BJ (cell line): Measurements from ENCODE around the gene ALDH3B2. TPM values are rescaled to one million over a fixed set of nuclear protein-coding genes. Genes with fewer than 3 reads are reported as not detected.

ENCODE experiments used
- CTCF ChIA-PET: fragments of 350-600 bp; formaldehyde crosslinking; extraction: SDS; loops from one replicate; lab custom pipeline; 2021; ENCODE audit warnings: antibody characterized with exemption, inconsistent platforms; lab: Yijun Ruan, JAX
- POLR2A ChIA-PET: fragments of 300-600 bp; sonication (Branson Sonifier 250); formaldehyde crosslinking; extraction: SDS; loops from one replicate; lab custom pipeline; 2021; ENCODE audit warnings: antibody characterized with exemption; lab: Charles Lee
- DNase-seq: peaks from one replicate; pipeline ENCODE4 v3.0.0-alpha.2; 2011; ENCODE audit warnings: low read depth
- H3K27me3 ChIP-seq: 2 replicates; pipeline ENCODE4 v1.6.0; 2011; ENCODE audit warnings: low read length; ENCODE audit not compliant: control insufficient read depth, insufficient read depth
- H3K36me3 ChIP-seq: 2 replicates; pipeline ENCODE4 v1.5.1; 2011; ENCODE audit warnings: low read length; ENCODE audit not compliant: control insufficient read depth, insufficient read depth
- H3K4me3 ChIP-seq: 2 replicates; pipeline ENCODE4 v1.5.1; 2011; ENCODE audit warnings: low read depth, mild to moderate bottlenecking, control low read depth, low read length
- CTCF ChIP-seq: IDR thresholded peaks from 2 replicates; pipeline ENCODE4 v1.5.1; 2011; ENCODE audit warnings: low read depth, mild to moderate bottlenecking, control low read depth, inconsistent platforms, low read length, moderate library complexity; ENCODE audit not compliant: insufficient read depth
- polyA plus RNA-seq: library from polyadenylated mRNA; depleted of rRNA; stranded (reverse); fragments of >200 nt; gene quantifications from 2 replicates; pipeline ENCODE4 v1.2.3, GENCODE V29; 2011

The ALDH3B2 gene
- polyA plus RNA-seq, 1 experiment: not detected

- DNase-seq: no peak
- H3K27me3 ChIP-seq: peaks cover 2% of the 10 kb centered on the region; the same call in 1 of the 2 replicates
- no peak overlapping the region for H3K4me3 ChIP-seq
- CTCF ChIA-PET: interaction anchor here (0.6 kb wide), 1 partner anchor 98 kb away, joined by 3 read pairs; no protein-coding TSS in a partner anchor
- no peak for TF ChIP-seq CTCF
- no peaks in the 10 kb centered on the region for H3K36me3 ChIP-seq
- POLR2A ChIA-PET: no interaction called here
Measured at GRCh38 chr11:67680696-67681470, 6.5 kb upstream of the ALDH3B2 start.

GRCh38 chr11:67675058-67675747 lies 780 bp upstream of the ALDH3B2 start:
- POLR2A ChIA-PET: no interaction called here
- no peaks in the 10 kb centered on the region for H3K36me3 ChIP-seq
- H3K27me3 ChIP-seq: peaks cover 5% of the 10 kb centered on the region
- no peak overlapping the region for H3K4me3 ChIP-seq
- TF ChIP-seq CTCF: no peak
- no peak for DNase-seq
- CTCF ChIA-PET: interaction anchor here (1.0 to 2.7 kb wide), 2 partner anchors 8 to 16 kb away, joined by 3 to 11 read pairs; no protein-coding TSS in a partner anchor

- Histone ChIP-seq H3K27me3 (peaks cover 5% of the 10 kb centered on the region), H3K36me3 (no peaks in the 10 kb centered on the region), H3K4me3 (no peak overlapping the region)
- no peak for TF ChIP-seq CTCF
- POLR2A ChIA-PET: no interaction called here
- DNase-seq: no peak
- CTCF ChIA-PET: interaction anchor here (2.7 kb wide), 1 partner anchor 15 kb away, joined by 11 read pairs; no protein-coding TSS in a partner anchor
Measured at GRCh38 chr11:67673902-67674301, 521 bp downstream of the ALDH3B2 start.

- Histone ChIP-seq H3K27me3 (peaks cover 5% of the 10 kb centered on the region), H3K4me3 (no peak overlapping the region), H3K36me3 (no peaks in the 10 kb centered on the region)
- POLR2A ChIA-PET: no interaction called here
- no peak for TF ChIP-seq CTCF
- DNase-seq: no peak
- CTCF ChIA-PET: interaction anchor here (2.7 kb wide), 1 partner anchor 14 kb away, joined by 11 read pairs; no protein-coding TSS in a partner anchor
Measured at GRCh38 chr11:67673358-67673757, 1.1 kb downstream of the ALDH3B2 start.

- no peaks in the 10 kb centered on the region for H3K36me3 ChIP-seq
- POLR2A ChIA-PET: no interaction called here
- TF ChIP-seq CTCF: no peak
- H3K4me3 ChIP-seq: no peak overlapping the region
- H3K27me3 ChIP-seq: peaks cover 5% of the 10 kb centered on the region
- no peak for DNase-seq
- CTCF ChIA-PET: interaction anchor here (1.9 kb wide), 1 partner anchor 12 kb away, joined by 11 read pairs; no protein-coding TSS in a partner anchor
Measured at GRCh38 chr11:67671211-67671520, 3.3 kb downstream of the ALDH3B2 start.
